HepG2 (cell line): ENCODE measurements around the gene GMEB2. TPM values are rescaled to one million over a fixed set of nuclear protein-coding genes. Genes with fewer than 3 reads are reported as not detected.

Experiments used
- ASH2L ChIP-seq: fragments of 300-600, 200-600 bp; sonication (generic); IDR thresholded peaks from 2 replicates; pipeline ENCODE4 v1.7.0; 2017; ENCODE audit warnings: low read depth, mild to moderate bottlenecking, moderate library complexity, mixed read lengths, low read length; ENCODE audit not compliant: insufficient read length
- BORCS8-MEF2B ChIP-seq: sonication (generic); formaldehyde crosslinking; IDR thresholded peaks from 2 replicates; pipeline ENCODE4 v1.8.0; 2022; ENCODE audit warnings: mild to moderate bottlenecking, missing genetic modification reagents
- BRD4 ChIP-seq: sonication (generic); formaldehyde crosslinking; IDR thresholded peaks from 2 replicates; pipeline ENCODE4 v1.4.0; 2020; ENCODE audit warnings: missing genetic modification reagents
- HMG20B ChIP-seq: conservative IDR thresholded peaks from 2 replicates; pipeline ENCODE4 v1.6.1; 2016; ENCODE audit warnings: missing genetic modification reagents, missing compliant biosample characterization
- MATR3 ChIP-seq: sonication (generic); formaldehyde crosslinking; IDR thresholded peaks from 2 replicates; pipeline ENCODE4 v1.4.0; 2020; ENCODE audit warnings: missing genetic modification reagents
- SRSF9 ChIP-seq: fragments of 200-400 bp; formaldehyde crosslinking; IDR thresholded peaks from 2 replicates; pipeline ENCODE4 v1.6.1; 2018; ENCODE audit warnings: borderline replicate concordance, mild to moderate bottlenecking, low read depth, low read length; ENCODE audit not compliant: insufficient read depth, poor library complexity, severe bottlenecking
- ZFP1 ChIP-seq: IDR thresholded peaks from 2 replicates; pipeline ENCODE4 v1.6.1; 2016
- ZFP36L1 ChIP-seq: sonication (generic); formaldehyde crosslinking; IDR thresholded peaks from 2 replicates; pipeline ENCODE4 v1.8.0; 2022; ENCODE audit warnings: mild to moderate bottlenecking, missing genetic modification reagents, moderate library complexity
- ZNF224 ChIP-seq: sonication (generic); formaldehyde crosslinking; IDR thresholded peaks from 2 replicates; pipeline ENCODE4 v1.5.0; 2020; ENCODE audit warnings: mild to moderate bottlenecking, missing genetic modification reagents
- ZNF660 ChIP-seq: sonication (generic); formaldehyde crosslinking; IDR thresholded peaks from 2 replicates; pipeline ENCODE4 v1.5.1; 2020; ENCODE audit warnings: mild to moderate bottlenecking, low read depth, missing genetic modification reagents, borderline replicate concordance
- polyA plus RNA-seq, 8 experiments: library from polyadenylated mRNA; depleted of rRNA in 3 of 8; stranded (reverse) in 7 of 8; unstranded in 1 of 8; fragments of >200 nt; fragmentation: Illumina TruSeq in 4 of 8; extraction: Trizol in 4 of 8; gene quantifications; 2 replicates each; pipeline versions ENCODE4 v1.2.1 to v1.2.3, GENCODE V29; 2011 to 2016; ENCODE audit warnings: low read depth in 4 of 8, missing spikeins in 1 of 8, mixed read lengths in 1 of 8; ENCODE audit not compliant: insufficient read depth in 1 of 8
- total RNA-seq, 5 experiments: library from RNA; depleted of rRNA; stranded (reverse); fragments of >200 nt; fragmentation: Illumina TruSeq; extraction: Trizol; gene quantifications; 2 replicates each; pipeline ENCODE4 v1.2.3, GENCODE V29; 2016; ENCODE audit warnings: low read depth in 1 of 5
- TF ChIP-seq, protein P1 (sequence below): sonication (generic); formaldehyde crosslinking; IDR thresholded peaks from 2 replicates; pipeline ENCODE4 v1.4.0; 2020; ENCODE audit warnings: missing genetic modification reagents, mild to moderate bottlenecking, borderline replicate concordance
- TF ChIP-seq, protein P2 (sequence below): sonication (generic); formaldehyde crosslinking; IDR thresholded peaks from 2 replicates; pipeline ENCODE4 v1.4.0; 2020; ENCODE audit warnings: missing genetic modification reagents
- TF ChIP-seq, protein P3 (sequence below): sonication (generic); formaldehyde crosslinking; IDR thresholded peaks from 2 replicates; pipeline ENCODE4 v1.4.0; 2020; ENCODE audit warnings: missing genetic modification reagents, mild to moderate bottlenecking, borderline replicate concordance
- TF ChIP-seq, protein P4 (sequence below): sonication (generic); formaldehyde crosslinking; conservative IDR thresholded peaks from 2 replicates; pipeline ENCODE4 v1.4.0; 2020; ENCODE audit warnings: missing genetic modification reagents
- TF ChIP-seq, protein P5 (sequence below): sonication (generic); formaldehyde crosslinking; IDR thresholded peaks from 2 replicates; pipeline ENCODE4 v1.9.0; 2022; ENCODE audit warnings: missing genetic modification reagents, mild to moderate bottlenecking, borderline replicate concordance

The GMEB2 gene
- total and polyA plus RNA-seq, 2 of the 13 experiments (the other 11 are each of a cell fraction or from before 2014, with no cell fraction given) = 10.6 to 12.4 TPM

DNA sequence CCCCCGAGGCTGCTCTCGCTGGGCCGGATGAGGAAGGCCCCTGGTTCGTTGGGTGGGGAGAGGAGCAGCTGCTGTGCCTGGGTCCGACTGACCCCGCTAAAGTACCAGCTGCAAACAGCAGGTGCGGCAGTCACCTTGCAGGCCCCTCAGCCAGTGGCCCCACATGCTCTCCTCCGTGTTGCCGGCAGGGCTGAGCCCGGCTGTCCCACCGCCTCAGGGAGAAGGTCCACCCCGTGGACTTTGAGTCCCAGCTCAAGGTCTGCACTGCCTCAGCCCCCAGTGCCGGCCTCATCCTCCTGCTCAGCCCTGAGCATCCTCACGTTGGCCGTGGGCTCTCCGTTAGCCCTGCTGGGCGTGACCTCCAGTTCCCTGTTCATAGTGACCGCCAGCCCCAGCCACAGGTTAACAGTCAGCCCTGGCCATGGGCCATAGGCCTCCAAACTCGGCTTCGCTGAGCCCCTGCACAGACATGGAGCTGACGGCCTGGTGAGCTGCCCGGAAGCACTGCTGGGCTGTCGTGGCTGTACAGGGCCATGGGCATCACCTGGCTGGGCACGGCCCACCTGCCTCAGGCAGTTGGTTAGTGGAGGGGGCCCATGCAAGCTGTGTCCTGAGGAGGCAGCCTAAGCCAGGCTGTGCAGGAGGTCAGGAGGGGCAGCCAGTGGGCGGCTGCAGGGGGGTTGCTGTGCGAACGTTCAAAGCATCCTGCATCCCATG lies 82.5 kb downstream of the GMEB2 start (continued):
- TF ChIP-seq, protein P1, sequence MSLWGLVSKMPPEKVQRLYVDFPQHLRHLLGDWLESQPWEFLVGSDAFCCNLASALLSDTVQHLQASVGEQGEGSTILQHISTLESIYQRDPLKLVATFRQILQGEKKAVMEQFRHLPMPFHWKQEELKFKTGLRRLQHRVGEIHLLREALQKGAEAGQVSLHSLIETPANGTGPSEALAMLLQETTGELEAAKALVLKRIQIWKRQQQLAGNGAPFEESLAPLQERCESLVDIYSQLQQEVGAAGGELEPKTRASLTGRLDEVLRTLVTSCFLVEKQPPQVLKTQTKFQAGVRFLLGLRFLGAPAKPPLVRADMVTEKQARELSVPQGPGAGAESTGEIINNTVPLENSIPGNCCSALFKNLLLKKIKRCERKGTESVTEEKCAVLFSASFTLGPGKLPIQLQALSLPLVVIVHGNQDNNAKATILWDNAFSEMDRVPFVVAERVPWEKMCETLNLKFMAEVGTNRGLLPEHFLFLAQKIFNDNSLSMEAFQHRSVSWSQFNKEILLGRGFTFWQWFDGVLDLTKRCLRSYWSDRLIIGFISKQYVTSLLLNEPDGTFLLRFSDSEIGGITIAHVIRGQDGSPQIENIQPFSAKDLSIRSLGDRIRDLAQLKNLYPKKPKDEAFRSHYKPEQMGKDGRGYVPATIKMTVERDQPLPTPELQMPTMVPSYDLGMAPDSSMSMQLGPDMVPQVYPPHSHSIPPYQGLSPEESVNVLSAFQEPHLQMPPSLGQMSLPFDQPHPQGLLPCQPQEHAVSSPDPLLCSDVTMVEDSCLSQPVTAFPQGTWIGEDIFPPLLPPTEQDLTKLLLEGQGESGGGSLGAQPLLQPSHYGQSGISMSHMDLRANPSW = no peak
- TF ChIP-seq, protein P2, sequence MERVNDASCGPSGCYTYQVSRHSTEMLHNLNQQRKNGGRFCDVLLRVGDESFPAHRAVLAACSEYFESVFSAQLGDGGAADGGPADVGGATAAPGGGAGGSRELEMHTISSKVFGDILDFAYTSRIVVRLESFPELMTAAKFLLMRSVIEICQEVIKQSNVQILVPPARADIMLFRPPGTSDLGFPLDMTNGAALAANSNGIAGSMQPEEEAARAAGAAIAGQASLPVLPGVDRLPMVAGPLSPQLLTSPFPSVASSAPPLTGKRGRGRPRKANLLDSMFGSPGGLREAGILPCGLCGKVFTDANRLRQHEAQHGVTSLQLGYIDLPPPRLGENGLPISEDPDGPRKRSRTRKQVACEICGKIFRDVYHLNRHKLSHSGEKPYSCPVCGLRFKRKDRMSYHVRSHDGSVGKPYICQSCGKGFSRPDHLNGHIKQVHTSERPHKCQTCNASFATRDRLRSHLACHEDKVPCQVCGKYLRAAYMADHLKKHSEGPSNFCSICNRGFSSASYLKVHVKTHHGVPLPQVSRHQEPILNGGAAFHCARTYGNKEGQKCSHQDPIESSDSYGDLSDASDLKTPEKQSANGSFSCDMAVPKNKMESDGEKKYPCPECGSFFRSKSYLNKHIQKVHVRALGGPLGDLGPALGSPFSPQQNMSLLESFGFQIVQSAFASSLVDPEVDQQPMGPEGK (CRISPR knock-in tag) = peak; percentile 62
- TF ChIP-seq ZFP1 (CRISPR knock-in tag) = no peak
- no peak for TF ChIP-seq ZNF660 (CRISPR knock-in tag)
- TF ChIP-seq, protein P3, sequence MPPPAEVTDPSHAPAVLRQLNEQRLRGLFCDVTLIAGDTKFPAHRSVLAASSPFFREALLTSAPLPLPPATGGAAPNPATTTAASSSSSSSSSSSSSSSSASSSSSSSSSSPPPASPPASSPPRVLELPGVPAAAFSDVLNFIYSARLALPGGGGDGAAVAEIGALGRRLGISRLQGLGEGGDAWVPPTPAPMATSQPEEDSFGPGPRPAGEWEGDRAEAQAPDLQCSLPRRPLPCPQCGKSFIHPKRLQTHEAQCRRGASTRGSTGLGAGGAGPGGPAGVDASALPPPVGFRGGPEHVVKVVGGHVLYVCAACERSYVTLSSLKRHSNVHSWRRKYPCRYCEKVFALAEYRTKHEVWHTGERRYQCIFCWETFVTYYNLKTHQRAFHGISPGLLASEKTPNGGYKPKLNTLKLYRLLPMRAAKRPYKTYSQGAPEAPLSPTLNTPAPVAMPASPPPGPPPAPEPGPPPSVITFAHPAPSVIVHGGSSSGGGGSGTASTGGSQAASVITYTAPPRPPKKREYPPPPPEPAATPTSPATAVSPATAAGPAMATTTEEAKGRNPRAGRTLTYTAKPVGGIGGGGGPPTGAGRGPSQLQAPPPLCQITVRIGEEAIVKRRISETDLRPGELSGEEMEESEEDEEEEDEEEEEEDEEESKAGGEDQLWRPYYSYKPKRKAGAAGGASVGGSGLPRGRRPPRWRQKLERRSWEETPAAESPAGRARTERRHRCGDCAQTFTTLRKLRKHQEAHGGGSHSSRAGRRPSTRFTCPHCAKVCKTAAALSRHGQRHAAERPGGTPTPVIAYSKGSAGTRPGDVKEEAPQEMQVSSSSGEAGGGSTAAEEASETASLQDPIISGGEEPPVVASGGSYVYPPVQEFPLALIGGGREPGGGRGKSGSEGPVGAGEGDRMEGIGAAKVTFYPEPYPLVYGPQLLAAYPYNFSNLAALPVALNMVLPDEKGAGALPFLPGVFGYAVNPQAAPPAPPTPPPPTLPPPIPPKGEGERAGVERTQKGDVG (CRISPR knock-in tag) = no peak
- TF ChIP-seq MATR3 = no peak
- 0 out of 2 replicates have a peak, but pooled peaks have one; percentile 41 for TF ChIP-seq BORCS8-MEF2B (CRISPR knock-in tag)
- no peak for TF ChIP-seq ZFP36L1 (CRISPR knock-in tag)
- TF ChIP-seq HMG20B (CRISPR knock-in tag) = no peak
- TF ChIP-seq BRD4 (CRISPR knock-in tag) = no peak
- no peak for TF ChIP-seq SRSF9
- no peak for TF ChIP-seq ZNF224 (CRISPR knock-in tag)
- TF ChIP-seq, protein P4, sequence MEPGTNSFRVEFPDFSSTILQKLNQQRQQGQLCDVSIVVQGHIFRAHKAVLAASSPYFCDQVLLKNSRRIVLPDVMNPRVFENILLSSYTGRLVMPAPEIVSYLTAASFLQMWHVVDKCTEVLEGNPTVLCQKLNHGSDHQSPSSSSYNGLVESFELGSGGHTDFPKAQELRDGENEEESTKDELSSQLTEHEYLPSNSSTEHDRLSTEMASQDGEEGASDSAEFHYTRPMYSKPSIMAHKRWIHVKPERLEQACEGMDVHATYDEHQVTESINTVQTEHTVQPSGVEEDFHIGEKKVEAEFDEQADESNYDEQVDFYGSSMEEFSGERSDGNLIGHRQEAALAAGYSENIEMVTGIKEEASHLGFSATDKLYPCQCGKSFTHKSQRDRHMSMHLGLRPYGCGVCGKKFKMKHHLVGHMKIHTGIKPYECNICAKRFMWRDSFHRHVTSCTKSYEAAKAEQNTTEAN (CRISPR knock-in tag) = no peak
- peak; percentile 42 for TF ChIP-seq ASH2L
- TF ChIP-seq, protein P5, sequence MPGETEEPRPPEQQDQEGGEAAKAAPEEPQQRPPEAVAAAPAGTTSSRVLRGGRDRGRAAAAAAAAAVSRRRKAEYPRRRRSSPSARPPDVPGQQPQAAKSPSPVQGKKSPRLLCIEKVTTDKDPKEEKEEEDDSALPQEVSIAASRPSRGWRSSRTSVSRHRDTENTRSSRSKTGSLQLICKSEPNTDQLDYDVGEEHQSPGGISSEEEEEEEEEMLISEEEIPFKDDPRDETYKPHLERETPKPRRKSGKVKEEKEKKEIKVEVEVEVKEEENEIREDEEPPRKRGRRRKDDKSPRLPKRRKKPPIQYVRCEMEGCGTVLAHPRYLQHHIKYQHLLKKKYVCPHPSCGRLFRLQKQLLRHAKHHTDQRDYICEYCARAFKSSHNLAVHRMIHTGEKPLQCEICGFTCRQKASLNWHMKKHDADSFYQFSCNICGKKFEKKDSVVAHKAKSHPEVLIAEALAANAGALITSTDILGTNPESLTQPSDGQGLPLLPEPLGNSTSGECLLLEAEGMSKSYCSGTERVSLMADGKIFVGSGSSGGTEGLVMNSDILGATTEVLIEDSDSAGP (CRISPR knock-in tag) = peak; percentile 43; the same call in 1 of the 2 replicates
